Gastroesophageal sphincter (tissue), 4 donors: ENCODE data around the gene LRRC3C. TPM values are rescaled to one million over a fixed set of nuclear protein-coding genes. Genes with fewer than 3 reads are reported as not detected.
"Not testable (repeated sequence)": the region's sequence is repeated elsewhere in the genome, so short reads cannot be mapped to it uniquely, and the experiment has no call there.

ENCODE experiments used
- ATAC-seq: fragments of 150-250 bp; one replicate; pipeline ENCODE4 v1.9.1; 2016; ENCODE audit warnings: mild to moderate bottlenecking, moderate library complexity
- H3K27ac ChIP-seq, 4 donors: fragments of 200-600 bp; sonication (generic) in 3 of 4; 1 replicate in 3 of 4; 2 replicates in 1 of 4; pipeline ENCODE4 v1.5.1; 2016 to 2019
- H3K27me3 ChIP-seq: fragments of 200-600 bp; sonication (generic); one replicate; pipeline ENCODE4 v1.5.1; 2019
- H3K36me3 ChIP-seq, 2 donors: fragments of 200-600 bp; sonication (generic); one replicate each; pipeline ENCODE4 v1.5.1; 2019; ENCODE audit warnings: control low read depth in 1 of 2
- H3K4me1 ChIP-seq, 3 donors: fragments of 200-600 bp; sonication (generic); 1 replicate in 2 of 3; 2 replicates in 1 of 3; pipeline ENCODE4 v1.5.1; 2016 to 2019; ENCODE audit warnings: control low read depth in 2 of 3
- H3K4me3 ChIP-seq, 2 donors: fragments of 200-600 bp; sonication (generic); one replicate each; pipeline ENCODE4 v1.5.1; 2019; ENCODE audit warnings: mild to moderate bottlenecking in 1 of 2, moderate library complexity in 1 of 2
- H3K9me3 ChIP-seq, 3 donors: fragments of 200-600 bp; sonication (generic); one replicate each; pipeline ENCODE4 v1.5.1; 2017 to 2019; ENCODE audit warnings: control low read depth in 2 of 3
- EP300 ChIP-seq: sonication (generic); formaldehyde crosslinking; IDR thresholded peaks from one replicate; pipeline ENCODE4 v1.6.1; 2017; ENCODE audit warnings: antibody characterized with exemption, mild to moderate bottlenecking
- POLR2A ChIP-seq, 2 donors: fragments of 450-650 bp; IDR thresholded peaks; one replicate each; pipeline ENCODE4 v1.6.1; 2017; ENCODE audit warnings: antibody characterized with exemption in 2 of 2, mild to moderate bottlenecking in 2 of 2, moderate library complexity in 1 of 2
- POLR2AphosphoS5 ChIP-seq: sonication (generic); formaldehyde crosslinking; IDR thresholded peaks from one replicate; pipeline ENCODE4 v1.6.1; 2017; ENCODE audit warnings: antibody characterized with exemption
- WGBS, 2 donors: methylation state at CpG; one replicate each; pipeline ENCODE4 v1.1.5; 2018; ENCODE audit warnings: low coverage in 1 of 2; 5-methylcytosine and 5-hydroxymethylcytosine counted together
- total RNA-seq, 4 donors: library from RNA; depleted of rRNA; stranded (reverse); fragments of >200 nt; gene quantifications; one replicate each; pipeline ENCODE4 v1.1.0, GENCODE V29; 2016
- TF ChIP-seq, protein P1 (sequence below), 4 experiments: fragments of 200-600 bp in 2 of 4; fragments of 450-650 bp in 2 of 4; sonication (generic) in 1 of 4; IDR thresholded peaks; one replicate each; pipeline ENCODE4 v1.5.1; 2017 to 2019; ENCODE audit warnings: antibody characterized with exemption in 4 of 4, mild to moderate bottlenecking in 2 of 4, moderate library complexity in 2 of 4

LRRC3C gene, protein sequence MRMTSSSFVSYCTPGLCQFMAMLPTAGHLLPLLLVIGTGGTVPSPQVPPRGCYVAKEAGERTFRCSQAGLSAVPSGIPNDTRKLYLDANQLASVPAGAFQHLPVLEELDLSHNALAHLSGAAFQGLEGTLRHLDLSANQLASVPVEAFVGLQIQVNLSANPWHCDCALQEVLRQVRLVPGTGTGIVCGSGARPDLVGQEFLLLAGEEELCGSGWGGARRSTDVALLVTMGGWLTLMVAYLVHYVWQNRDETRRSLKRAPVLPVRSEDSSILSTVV
- 1 to 10 TPM in 1 of 4 donors, not detected in 3; 1.1 TPM for total RNA-seq

DNA sequence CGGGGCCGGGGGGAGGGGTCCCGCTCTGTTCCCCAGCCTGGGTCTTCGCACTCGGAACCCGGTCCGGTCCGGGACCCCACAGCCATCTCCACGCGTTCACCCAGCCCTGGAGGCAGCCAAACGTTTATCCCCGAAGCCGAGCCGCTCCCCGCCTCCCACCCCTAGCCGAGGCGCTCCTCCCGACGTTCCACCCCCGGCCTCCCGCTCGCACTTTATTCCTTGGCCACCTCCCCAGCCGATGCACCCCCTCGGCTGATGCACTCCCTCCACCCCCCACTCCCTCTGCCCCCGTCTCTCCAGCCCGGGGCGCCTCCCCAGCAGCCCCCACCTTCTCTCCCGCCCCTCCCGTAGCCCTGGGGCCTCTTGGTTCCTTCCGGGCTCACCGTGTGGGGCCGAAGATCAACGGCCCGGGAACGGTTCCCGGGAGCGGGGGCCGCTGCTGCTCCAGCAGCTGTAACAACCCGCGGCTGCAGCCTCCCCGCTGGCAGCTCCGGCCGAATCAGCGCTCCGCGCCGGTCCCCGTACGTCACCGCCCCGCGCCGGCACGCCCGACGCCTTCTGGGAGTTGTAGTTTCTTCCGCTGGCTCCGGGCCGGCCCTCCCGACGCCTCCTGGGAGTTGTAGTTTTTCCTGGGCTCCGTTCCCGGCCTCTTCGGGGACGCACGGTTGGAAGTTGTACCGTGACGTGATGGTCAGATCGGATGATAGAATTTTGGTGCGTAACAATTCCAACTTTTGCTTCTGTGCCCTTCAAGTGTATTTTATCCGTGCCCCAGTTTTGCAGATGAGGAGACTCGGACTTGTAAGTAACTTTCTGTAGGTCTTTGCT is at the start of gene LRRC3C, which contains the start of gene ORMDL3:
LRRC3C (plus strand) TSS at position 632 of the 828 bp plus-strand sequence. CDS start 13,792 bp downstream, outside the sequence.
ORMDL3 (minus strand) TSS at position 501 of the 828 bp plus-strand sequence. CDS start 3,398 bp downstream, outside the sequence.
- ATAC-seq, result peak; percentile 96
- TF ChIP-seq EP300, result no peak
- TF ChIP-seq, protein P1, sequence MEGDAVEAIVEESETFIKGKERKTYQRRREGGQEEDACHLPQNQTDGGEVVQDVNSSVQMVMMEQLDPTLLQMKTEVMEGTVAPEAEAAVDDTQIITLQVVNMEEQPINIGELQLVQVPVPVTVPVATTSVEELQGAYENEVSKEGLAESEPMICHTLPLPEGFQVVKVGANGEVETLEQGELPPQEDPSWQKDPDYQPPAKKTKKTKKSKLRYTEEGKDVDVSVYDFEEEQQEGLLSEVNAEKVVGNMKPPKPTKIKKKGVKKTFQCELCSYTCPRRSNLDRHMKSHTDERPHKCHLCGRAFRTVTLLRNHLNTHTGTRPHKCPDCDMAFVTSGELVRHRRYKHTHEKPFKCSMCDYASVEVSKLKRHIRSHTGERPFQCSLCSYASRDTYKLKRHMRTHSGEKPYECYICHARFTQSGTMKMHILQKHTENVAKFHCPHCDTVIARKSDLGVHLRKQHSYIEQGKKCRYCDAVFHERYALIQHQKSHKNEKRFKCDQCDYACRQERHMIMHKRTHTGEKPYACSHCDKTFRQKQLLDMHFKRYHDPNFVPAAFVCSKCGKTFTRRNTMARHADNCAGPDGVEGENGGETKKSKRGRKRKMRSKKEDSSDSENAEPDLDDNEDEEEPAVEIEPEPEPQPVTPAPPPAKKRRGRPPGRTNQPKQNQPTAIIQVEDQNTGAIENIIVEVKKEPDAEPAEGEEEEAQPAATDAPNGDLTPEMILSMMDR (IDR thresholded peaks at IDR 0.05), result peak in 2 of 4 experiments; percentile 0 to 7
- peak; percentile 86 for TF ChIP-seq POLR2AphosphoS5
- TF ChIP-seq POLR2A (IDR thresholded peaks at IDR 0.05), result peak; percentile 68 to 69

DNA sequence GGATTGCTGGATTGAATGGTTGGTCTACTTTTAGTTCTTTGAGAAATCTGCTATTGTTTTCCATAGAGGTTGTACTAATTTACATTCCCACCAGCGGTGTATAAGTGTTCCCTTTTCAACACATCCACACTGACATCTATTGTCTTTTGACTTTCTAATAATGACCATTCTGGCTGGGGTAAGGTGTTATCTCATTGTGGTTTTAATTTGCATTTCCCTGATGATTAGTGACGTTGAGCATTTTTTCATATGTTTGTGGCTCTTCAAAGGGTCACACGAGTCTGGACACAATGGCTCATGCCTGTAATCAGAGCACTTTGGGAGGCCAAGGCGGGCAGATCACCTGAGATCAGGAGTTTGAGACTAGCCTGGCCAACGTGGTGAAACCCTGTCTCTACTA is 41.4 kb upstream of the LRRC3C start:
- ATAC-seq, H3K4me1 ChIP-seq, H3K36me3 ChIP-seq, H3K9me3 ChIP-seq, H3K4me3 ChIP-seq, H3K27ac ChIP-seq: not testable (repeated sequence)
- peaks cover 47% of the 10 kb centered on the region for H3K27me3 ChIP-seq
- 62 to 86% methylated on average over 3 to 4 of the region's 5 CpGs for WGBS, 2 donors

More for the DNA sequence above, at the start of gene LRRC3C, which contains the start of gene ORMDL3:
- Histone ChIP-seq H3K27me3 (no peaks in the 10 kb centered on the region), H3K4me3 (peak within 1 kb of the TSS; percentile 60 to 96), H3K36me3 (peaks cover 0 to 21% of the 10 kb centered on the region in 2 donors), H3K27ac (peak within 1 kb of the TSS; percentile 88 to 96 (median 92)), H3K4me1 (peaks cover 4 to 56% (median 24%) of the 10 kb centered on the region in 3 donors), H3K9me3 (no peaks in the 10 kb centered on the region)
- WGBS, 2 donors, result 0% methylated on average over 3 to 20 of the region's 72 CpGs

DNA sequence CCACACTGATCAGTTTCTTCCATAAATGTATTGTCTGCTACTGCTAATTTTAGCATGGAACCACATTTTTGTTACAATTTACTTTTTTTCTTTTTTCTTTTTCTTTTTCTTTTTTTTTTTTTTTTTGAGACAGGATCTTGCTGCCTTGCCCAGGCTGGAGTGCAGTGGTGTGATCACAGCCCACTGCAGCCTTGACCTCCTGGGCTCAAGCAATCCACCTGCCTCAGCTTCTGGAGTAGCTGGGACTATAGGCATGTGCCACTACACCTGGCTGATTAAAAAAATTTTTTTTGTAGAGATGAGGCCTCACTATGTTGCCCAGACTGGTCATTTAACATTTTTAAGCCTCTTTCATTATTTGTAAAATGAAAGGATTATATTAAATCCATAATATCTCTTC is 40.5 kb upstream of the LRRC3C start:
- Histone ChIP-seq H3K36me3 (no peaks in the 10 kb centered on the region), H3K4me3 (no peak overlapping the region), H3K27me3 (peaks cover 55% of the 10 kb centered on the region), H3K9me3 (peaks cover 0 to 5% (median 0%) of the 10 kb centered on the region in 3 donors), H3K27ac (no peak overlapping the region), H3K4me1 (no peaks in the 10 kb centered on the region)
- no peak for ATAC-seq
- TF ChIP-seq, protein P1 (IDR thresholded peaks at IDR 0.05), result no peak
- no peak for TF ChIP-seq EP300

DNA sequence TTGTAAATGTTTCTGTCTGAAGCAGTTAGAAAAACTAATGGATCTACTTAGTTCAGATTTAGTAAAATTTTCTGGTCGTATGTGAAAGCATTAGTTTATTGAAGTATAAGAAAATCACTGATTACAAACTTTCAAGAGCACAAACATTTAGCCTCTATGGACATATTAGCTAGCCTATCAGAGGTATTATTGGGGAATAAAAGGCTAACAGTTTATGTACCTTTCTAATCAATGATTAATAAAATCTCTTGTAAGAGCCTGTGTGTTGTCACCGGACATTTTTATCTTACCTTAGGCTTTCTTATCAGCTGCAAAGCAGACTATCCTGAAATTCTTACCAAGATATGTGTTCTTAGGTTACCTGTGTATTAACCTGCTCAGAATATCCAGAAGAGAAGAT is 38.3 kb upstream of the LRRC3C start:
- TF ChIP-seq POLR2AphosphoS5, result no peak
- TF ChIP-seq, protein P1 (IDR thresholded peaks at IDR 0.05), result no peak
- TF ChIP-seq EP300, result no peak
- no peak for TF ChIP-seq POLR2A (IDR thresholded peaks at IDR 0.05)
- no peaks in the 10 kb centered on the region for H3K36me3 ChIP-seq
- H3K27me3 ChIP-seq, result peaks cover 69% of the 10 kb centered on the region
- H3K4me3 ChIP-seq, result no peak overlapping the region
- ATAC-seq, result no peak
- no peak overlapping the region for H3K27ac ChIP-seq
- 21 to 29% methylated on average over 2 of the region's 2 CpGs for WGBS, 2 donors
- peaks cover 0 to 5% (median 0%) of the 10 kb centered on the region in 3 donors for H3K9me3 ChIP-seq
- H3K4me1 ChIP-seq, result no peaks in the 10 kb centered on the region

DNA sequence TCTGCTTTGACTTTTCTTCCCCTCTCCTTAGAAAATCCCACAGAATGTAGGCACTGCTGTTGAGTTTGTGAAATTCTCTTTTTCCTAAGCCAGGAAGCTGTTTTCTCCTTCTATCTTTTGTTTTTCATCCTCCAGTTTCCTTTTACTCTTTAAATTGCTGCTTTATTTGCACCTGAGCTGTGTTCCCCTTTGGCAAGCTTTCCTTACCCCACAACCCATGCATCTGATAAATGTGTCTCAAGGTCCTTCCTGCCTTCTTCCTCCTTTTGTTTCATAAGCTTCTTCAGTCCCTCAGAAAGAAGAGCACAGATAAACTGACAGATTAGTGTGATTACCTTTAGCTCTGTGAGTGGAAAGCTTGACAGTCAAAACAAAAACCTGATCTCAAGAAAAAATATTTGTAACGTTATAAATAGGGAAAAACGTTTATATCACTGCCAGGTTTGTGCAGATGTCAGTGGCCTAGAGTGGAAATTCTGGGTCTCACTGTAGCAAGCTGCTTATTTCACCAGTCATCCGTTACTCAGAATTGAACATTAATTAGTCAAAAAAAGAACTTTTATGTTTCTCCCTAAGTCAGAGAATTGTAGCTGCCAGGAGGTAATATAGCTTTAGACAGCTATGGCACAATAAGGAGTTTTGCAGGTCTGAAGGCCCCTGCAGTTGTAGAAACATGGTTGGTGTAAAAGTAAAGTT is 32.7 kb upstream of the LRRC3C start:
- Histone ChIP-seq H3K36me3 (no peaks in the 10 kb centered on the region), H3K9me3 (peaks cover 0 to 5% (median 0%) of the 10 kb centered on the region in 3 donors), H3K27ac (no peak overlapping the region), H3K4me3 (no peak overlapping the region), H3K27me3 (peaks cover 42% of the 10 kb centered on the region), H3K4me1 (no peaks in the 10 kb centered on the region)
- ATAC-seq, result no peak
- 11% methylated on average over 3 of the region's 3 CpGs; no CpG with 5 or more reads in 1 of the 2 donors for WGBS, 2 donors
- TF ChIP-seq POLR2AphosphoS5, result no peak
- TF ChIP-seq, protein P1 (IDR thresholded peaks at IDR 0.05), result no peak
- no peak for TF ChIP-seq EP300
- no peak for TF ChIP-seq POLR2A (IDR thresholded peaks at IDR 0.05)
